ENCODE data around the gene HOXA13.

HOXA13 gene

GRCh38 chr7:27204851-27205322, 5.0 kb upstream of the HOXA13 start:
- Histone ChIP-seq H3K9me3 (ENCODE audit: insufficient read depth, low read length) (no peaks in the 10 kb centered on the region), H3K4me1 (ENCODE audit: low read length) (peaks cover 14% of the 10 kb centered on the region), H2AFZ (ENCODE audit: low read depth, low read length) (no peak overlapping the region), H3K36me3 (replicated peaks; ENCODE audit: low read depth, low read length) (no peaks in the 10 kb centered on the region), H3K27me3 (ENCODE audit: low read depth, low read length) (no peaks in the 10 kb centered on the region), H3K4me3 (ENCODE audit: low read length) (no peak overlapping the region), H3K4me2 (ENCODE audit: low read length) (no peak overlapping the region), H3K9ac (ENCODE audit: low read length) (no peak overlapping the region), H3K27ac (ENCODE audit: low read length) (no peak overlapping the region), H4K20me1 (ENCODE audit: insufficient read depth, low read length) (no peaks in the 10 kb centered on the region), H3K79me2 (ENCODE audit: low read length) (no peaks in the 10 kb centered on the region)
- TF ChIP-seq EZH2phosphoT487 (IDR thresholded peaks at IDR 0.05; ENCODE audit: low read depth): no peak
- TF ChIP-seq CTCF (IDR thresholded peaks at IDR 0.05; ENCODE audit: low read depth, low read length): no peak

- Histone ChIP-seq H4K20me1 (ENCODE audit: insufficient read depth, low read length) (no peaks in the 10 kb centered on the region), H3K4me2 (ENCODE audit: low read length) (no peak overlapping the region)
These were observed 4.2 kb upstream of the HOXA13 start for GRCh38 chr7:27203964-27204594.

GRCh38 chr7:27203365-27203953, 3.6 kb upstream of the HOXA13 start:
- H2AFZ ChIP-seq (ENCODE audit: low read depth, low read length): no peak overlapping the region
- H3K36me3 ChIP-seq (replicated peaks; ENCODE audit: low read depth, low read length): no peaks in the 10 kb centered on the region
- H4K20me1 ChIP-seq (ENCODE audit: insufficient read depth, low read length): no peaks in the 10 kb centered on the region
- peaks cover 14% of the 10 kb centered on the region for H3K4me1 ChIP-seq (ENCODE audit: low read length)
- H3K4me3 ChIP-seq (ENCODE audit: low read length): no peak overlapping the region
- no peak overlapping the region for H3K4me2 ChIP-seq (ENCODE audit: low read length)
- no peaks in the 10 kb centered on the region for H3K27me3 ChIP-seq (ENCODE audit: low read depth, low read length)
- H3K27ac ChIP-seq (ENCODE audit: low read length): no peak overlapping the region
- H3K79me2 ChIP-seq (ENCODE audit: low read length): no peaks in the 10 kb centered on the region
- H3K9me3 ChIP-seq (ENCODE audit: insufficient read depth, low read length): no peaks in the 10 kb centered on the region
- no peak for TF ChIP-seq EZH2phosphoT487 (IDR thresholded peaks at IDR 0.05; ENCODE audit: low read depth)
- TF ChIP-seq CTCF (IDR thresholded peaks at IDR 0.05; ENCODE audit: low read depth, low read length): no peak
- no peak overlapping the region for H3K9ac ChIP-seq (ENCODE audit: low read length)

More at GRCh38 chr7:27203964-27204594, 4.2 kb upstream of the HOXA13 start:
- H3K4me1 ChIP-seq (ENCODE audit: low read length): peaks cover 14% of the 10 kb centered on the region
- TF ChIP-seq CTCF (IDR thresholded peaks at IDR 0.05; ENCODE audit: low read depth, low read length) (no peak), EZH2phosphoT487 (IDR thresholded peaks at IDR 0.05; ENCODE audit: low read depth) (no peak)
- H3K27me3 ChIP-seq (ENCODE audit: low read depth, low read length): no peaks in the 10 kb centered on the region
- no peak overlapping the region for H2AFZ ChIP-seq (ENCODE audit: low read depth, low read length)
- H3K27ac ChIP-seq (ENCODE audit: low read length): no peak overlapping the region
- no peak overlapping the region for H3K9ac ChIP-seq (ENCODE audit: low read length)
- no peaks in the 10 kb centered on the region for H3K36me3 ChIP-seq (replicated peaks; ENCODE audit: low read depth, low read length)
- no peaks in the 10 kb centered on the region for H3K9me3 ChIP-seq (ENCODE audit: insufficient read depth, low read length)
- no peaks in the 10 kb centered on the region for H3K79me2 ChIP-seq (ENCODE audit: low read length)
- no peak overlapping the region for H3K4me3 ChIP-seq (ENCODE audit: low read length)

- Histone ChIP-seq H3K4me2 (ENCODE audit: low read length) (no peak overlapping the region), H3K9ac (ENCODE audit: low read length) (no peak overlapping the region), H3K27me3 (ENCODE audit: low read depth, low read length) (no peaks in the 10 kb centered on the region), H3K4me3 (ENCODE audit: low read length) (no peak overlapping the region), H3K27ac (ENCODE audit: low read length) (no peak overlapping the region), H3K36me3 (replicated peaks; ENCODE audit: low read depth, low read length) (no peaks in the 10 kb centered on the region), H2AFZ (ENCODE audit: low read depth, low read length) (no peak overlapping the region), H4K20me1 (ENCODE audit: insufficient read depth, low read length) (no peaks in the 10 kb centered on the region), H3K4me1 (ENCODE audit: low read length) (peaks cover 14% of the 10 kb centered on the region), H3K79me2 (ENCODE audit: low read length) (no peaks in the 10 kb centered on the region), H3K9me3 (ENCODE audit: insufficient read depth, low read length) (no peaks in the 10 kb centered on the region)
- TF ChIP-seq CTCF (IDR thresholded peaks at IDR 0.05; ENCODE audit: low read depth, low read length) (no peak), EZH2phosphoT487 (IDR thresholded peaks at IDR 0.05; ENCODE audit: low read depth) (no peak)
These were observed 2.9 kb upstream of the HOXA13 start for GRCh38 chr7:27202862-27203134.
